Spleen (tissue), 11 donors: ENCODE measurements around the gene XPR1. TPM values are rescaled to one million over a fixed set of nuclear protein-coding genes. Genes with fewer than 3 reads are reported as not detected.
A peak's percentile ranks its signal among the peaks of the same experiment; 100 is the strongest.

ENCODE experiments used
- DNase-seq: peaks from one replicate; pipeline ENCODE4 v3.0.0-alpha.2; 2020
- H3K27ac ChIP-seq, 8 donors: fragments of 200-600 bp; sonication (generic) in 7 of 8; 1 replicate in 4 of 8; 2 replicates in 4 of 8; pipeline versions ENCODE4 v1.5.0 to v1.8.0; 2016 to 2021; ENCODE audit warnings: inconsistent platforms in 4 of 8, mild to moderate bottlenecking in 4 of 8, moderate library complexity in 1 of 8
- H3K27me3 ChIP-seq, 7 donors: fragments of 200-600 bp; sonication (generic) in 6 of 7; replicated peaks in 1 of 7; 1 replicate in 4 of 7; 2 replicates in 3 of 7; pipeline versions ENCODE4 v1.5.0 to v1.8.0; 2016 to 2021; ENCODE audit warnings: inconsistent platforms in 3 of 7, mild to moderate bottlenecking in 1 of 7
- H3K36me3 ChIP-seq, 6 donors: fragments of 200-600 bp; sonication (generic) in 5 of 6; 1 replicate in 4 of 6; 2 replicates in 2 of 6; pipeline versions ENCODE4 v1.5.0 to v1.8.0; 2016 to 2021; ENCODE audit warnings: inconsistent platforms in 2 of 6
- H3K4me1 ChIP-seq, 6 donors: fragments of 200-600 bp; sonication (generic) in 5 of 6; 1 replicate in 3 of 6; 2 replicates in 3 of 6; pipeline versions ENCODE4 v1.5.0 to v1.8.0; 2016 to 2021; ENCODE audit warnings: inconsistent platforms in 3 of 6
- H3K4me3 ChIP-seq, 8 donors: fragments of 200-600 bp; sonication (generic) in 7 of 8; 1 replicate in 4 of 8; 2 replicates in 4 of 8; pipeline versions ENCODE4 v1.5.0 to v1.8.0; 2016 to 2021; ENCODE audit warnings: inconsistent platforms in 4 of 8, mild to moderate bottlenecking in 4 of 8, moderate library complexity in 2 of 8
- H3K9me3 ChIP-seq, 8 donors: fragments of 200-600 bp; sonication (generic) in 7 of 8; 1 replicate in 4 of 8; 2 replicates in 4 of 8; pipeline versions ENCODE4 v1.5.0 to v1.8.0; 2016 to 2021; ENCODE audit warnings: inconsistent platforms in 4 of 8
- POLR2A ChIP-seq, 3 donors: fragments of 450-650 bp; IDR thresholded peaks; one replicate each; pipeline ENCODE4 v1.5.1; 2017; ENCODE audit warnings: antibody characterized with exemption in 3 of 3, mild to moderate bottlenecking in 1 of 3
- POLR2AphosphoS5 ChIP-seq, 3 donors: sonication (generic); formaldehyde crosslinking; IDR thresholded peaks; one replicate each; pipeline ENCODE4 v1.5.1; 2017; ENCODE audit warnings: antibody characterized with exemption in 3 of 3
- WGBS, 5 donors: extraction: QIAGEN DNeasy Blood & Tissue Kit in 3 of 5; methylation state at CpG; one replicate each; pipeline versions ENCODE4 v1.1.5 to v1.1.7; 2013 to 2018; 5-methylcytosine and 5-hydroxymethylcytosine counted together
- intact Hi-C: fragments of 100-400 bp; cut with DNase I; formaldehyde crosslinking; loops from one replicate; pipeline ENCODE4 v1.15.0; 2023; ENCODE audit warnings: low total_unique reads
- polyA plus RNA-seq, 3 donors: library from polyadenylated mRNA; stranded (reverse); fragments of 200-250 nt; gene quantifications; one replicate each; pipeline ENCODE4 v1.2.1, GENCODE V29; 2013
- total RNA-seq, 7 donors: library from RNA; depleted of rRNA in 3 of 7; stranded (reverse); fragments of >200 nt in 3 of 7; fragmentation: NEBNext Ultra II Directional in 4 of 7; extraction: Animal tissue kit (Norgen Biotek cat#: 25700) in 4 of 7; gene quantifications; one replicate each; pipeline versions ENCODE4 v1.1.0 to v1.2.1, GENCODE V29; 2016 to 2021
- TF ChIP-seq, protein P1 (sequence below), 11 experiments: fragments of 200-600 bp in 7 of 11; fragments of 450-650 bp in 4 of 11; sonication (generic) in 4 of 11; IDR thresholded peaks in 8 of 11; conservative IDR thresholded peaks in 3 of 11; 1 replicate in 7 of 11; 2 replicates in 4 of 11; pipeline versions ENCODE4 v1.4.0 to v1.8.0; 2016 to 2021; ENCODE audit warnings: antibody characterized with exemption in 11 of 11, inconsistent platforms in 4 of 11, mild to moderate bottlenecking in 1 of 11
- donor health status: healthy with polysubstance abuse.
- donor health status: DM: no; HTN: no; CAD: no; lungs with moderate emphysema.
- donor health status: DM: no; HTN: no; CAD: no.
- donor health status: Bipolar disorder and iron deficiency.
- donor health status: healthy.
- donor health status: DM: no; HTN: no; CAD: no.
- donor health status: DM: yes; HTN: yes; CAD: no.

XPR1 gene
- total and polyA plus RNA-seq, 10 donors: 2.3 to 26.8 (median 18.1) TPM

DNA sequence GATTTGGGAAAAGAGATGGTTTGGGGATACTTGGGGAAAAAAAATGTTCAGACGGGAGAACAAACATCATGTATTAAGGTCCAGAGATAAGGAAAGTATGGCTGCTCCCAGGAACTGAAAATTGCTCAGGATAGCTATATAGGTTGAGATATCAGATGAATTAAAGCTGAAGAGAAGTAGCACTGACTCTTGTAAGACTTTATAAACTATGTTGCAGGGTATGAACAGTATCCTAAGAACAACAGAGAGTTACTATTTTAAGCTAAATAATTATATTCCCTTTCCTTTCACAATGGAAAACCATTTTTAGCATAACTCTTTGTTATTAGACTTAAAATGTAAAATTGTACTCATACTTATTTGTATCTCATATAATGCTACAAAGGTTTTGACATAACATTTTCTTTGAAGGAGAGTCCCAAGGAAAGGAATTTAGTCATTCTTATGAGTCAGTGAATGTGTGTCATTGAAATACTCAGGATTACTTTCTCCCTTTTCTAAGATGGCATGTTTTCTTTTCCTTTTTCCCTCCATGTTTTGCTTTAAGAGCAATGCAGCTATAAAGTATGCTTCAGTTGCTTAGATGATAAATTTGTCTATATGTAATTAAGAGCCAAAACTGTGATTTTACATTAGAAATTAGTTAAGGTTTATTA, 141.5 kb downstream of the XPR1 start:
- H3K27ac ChIP-seq: no peak overlapping the region
- peaks cover 0 to 13% (median 0%) of the 10 kb centered on the region in 8 donors for H3K9me3 ChIP-seq

GRCh38 chr1:180775801-180776200, 144.0 kb downstream of the XPR1 start:
- Histone ChIP-seq H3K9me3 (peaks cover 0 to 13% (median 0%) of the 10 kb centered on the region in 8 donors), H3K27ac (no peak overlapping the region), H3K4me1 (peaks cover 0 to under 1% (median 0%) of the 10 kb centered on the region in 6 donors), H3K27me3 (no peaks in the 10 kb centered on the region), H3K4me3 (no peak overlapping the region), H3K36me3 (no peaks in the 10 kb centered on the region)
- intact Hi-C loops: no loop called here
- WGBS, 5 donors: 93 to 98% (median 94%) methylated on average over 2 of the region's 2 CpGs
- TF ChIP-seq, protein P1, sequence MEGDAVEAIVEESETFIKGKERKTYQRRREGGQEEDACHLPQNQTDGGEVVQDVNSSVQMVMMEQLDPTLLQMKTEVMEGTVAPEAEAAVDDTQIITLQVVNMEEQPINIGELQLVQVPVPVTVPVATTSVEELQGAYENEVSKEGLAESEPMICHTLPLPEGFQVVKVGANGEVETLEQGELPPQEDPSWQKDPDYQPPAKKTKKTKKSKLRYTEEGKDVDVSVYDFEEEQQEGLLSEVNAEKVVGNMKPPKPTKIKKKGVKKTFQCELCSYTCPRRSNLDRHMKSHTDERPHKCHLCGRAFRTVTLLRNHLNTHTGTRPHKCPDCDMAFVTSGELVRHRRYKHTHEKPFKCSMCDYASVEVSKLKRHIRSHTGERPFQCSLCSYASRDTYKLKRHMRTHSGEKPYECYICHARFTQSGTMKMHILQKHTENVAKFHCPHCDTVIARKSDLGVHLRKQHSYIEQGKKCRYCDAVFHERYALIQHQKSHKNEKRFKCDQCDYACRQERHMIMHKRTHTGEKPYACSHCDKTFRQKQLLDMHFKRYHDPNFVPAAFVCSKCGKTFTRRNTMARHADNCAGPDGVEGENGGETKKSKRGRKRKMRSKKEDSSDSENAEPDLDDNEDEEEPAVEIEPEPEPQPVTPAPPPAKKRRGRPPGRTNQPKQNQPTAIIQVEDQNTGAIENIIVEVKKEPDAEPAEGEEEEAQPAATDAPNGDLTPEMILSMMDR (IDR thresholded peaks at IDR 0.05 in 8 of 11, conservative IDR thresholded peaks at IDR 0.05 in 3 of 11): no peak
- TF ChIP-seq POLR2A (IDR thresholded peaks at IDR 0.05) (no peak), POLR2AphosphoS5 (IDR thresholded peaks at IDR 0.05) (no peak)
- no peak for DNase-seq

More for the DNA sequence above, 141.5 kb downstream of the XPR1 start:
- H3K27me3 ChIP-seq: no peaks in the 10 kb centered on the region
- intact Hi-C loops: no loop called here
- TF ChIP-seq, protein P1 (IDR thresholded peaks at IDR 0.05 in 8 of 11, conservative IDR thresholded peaks at IDR 0.05 in 3 of 11): no peak
- TF ChIP-seq POLR2AphosphoS5 (IDR thresholded peaks at IDR 0.05) (no peak), POLR2A (IDR thresholded peaks at IDR 0.05) (no peak)
- no peaks in the 10 kb centered on the region for H3K36me3 ChIP-seq
- peaks cover 0 to 10% (median 3%) of the 10 kb centered on the region in 6 donors for H3K4me1 ChIP-seq
- DNase-seq: no peak
- H3K4me3 ChIP-seq: no peak overlapping the region
- 85 to 97% (median 93%) methylated on average over 1 of the region's 1 CpG for whole genome bisulfite sequencing, 5 donors

DNA sequence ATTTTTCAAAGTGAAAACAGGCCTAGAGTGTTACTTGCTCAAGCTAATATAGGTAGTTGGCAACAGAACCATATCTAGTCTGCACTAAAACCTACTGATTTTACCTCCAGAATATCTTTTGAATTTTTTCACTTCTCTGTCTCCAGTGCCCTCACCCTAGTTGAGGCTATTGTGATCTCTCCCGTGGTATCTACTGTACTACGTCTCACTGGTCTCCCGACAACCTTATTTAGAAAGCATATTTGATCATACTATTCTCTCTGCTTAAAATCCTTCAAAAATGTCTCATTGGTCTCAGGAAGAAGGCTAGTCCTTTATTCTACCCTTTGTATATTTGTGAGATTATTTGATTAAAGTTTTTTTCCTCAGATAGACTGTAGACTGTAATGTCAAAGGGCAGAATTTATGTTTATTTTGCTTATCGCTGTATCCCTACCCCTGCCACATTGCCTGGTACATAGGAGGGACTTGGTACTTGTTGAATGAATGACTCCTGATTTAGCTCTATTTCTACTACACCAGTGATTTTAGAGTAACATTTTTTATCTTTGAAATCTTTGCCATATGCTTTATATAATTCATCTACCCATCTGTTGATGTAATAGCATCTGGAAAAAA, 145.4 kb downstream of the XPR1 start:
- Histone ChIP-seq H3K27ac (no peak overlapping the region), H3K4me3 (no peak overlapping the region), H3K9me3 (peaks cover 0 to 4% (median 0%) of the 10 kb centered on the region in 8 donors), H3K27me3 (no peaks in the 10 kb centered on the region), H3K36me3 (no peaks in the 10 kb centered on the region), H3K4me1 (no peaks in the 10 kb centered on the region)
- TF ChIP-seq, protein P1 (IDR thresholded peaks at IDR 0.05 in 8 of 11, conservative IDR thresholded peaks at IDR 0.05 in 3 of 11): no peak
- TF ChIP-seq POLR2A (IDR thresholded peaks at IDR 0.05) (no peak), POLR2AphosphoS5 (IDR thresholded peaks at IDR 0.05) (no peak)
- 72 to 98% (median 95%) methylated on average over 4 of the region's 4 CpGs for WGBS, 5 donors
- DNase-seq: no peak
- intact Hi-C loops: no loop called here

DNA sequence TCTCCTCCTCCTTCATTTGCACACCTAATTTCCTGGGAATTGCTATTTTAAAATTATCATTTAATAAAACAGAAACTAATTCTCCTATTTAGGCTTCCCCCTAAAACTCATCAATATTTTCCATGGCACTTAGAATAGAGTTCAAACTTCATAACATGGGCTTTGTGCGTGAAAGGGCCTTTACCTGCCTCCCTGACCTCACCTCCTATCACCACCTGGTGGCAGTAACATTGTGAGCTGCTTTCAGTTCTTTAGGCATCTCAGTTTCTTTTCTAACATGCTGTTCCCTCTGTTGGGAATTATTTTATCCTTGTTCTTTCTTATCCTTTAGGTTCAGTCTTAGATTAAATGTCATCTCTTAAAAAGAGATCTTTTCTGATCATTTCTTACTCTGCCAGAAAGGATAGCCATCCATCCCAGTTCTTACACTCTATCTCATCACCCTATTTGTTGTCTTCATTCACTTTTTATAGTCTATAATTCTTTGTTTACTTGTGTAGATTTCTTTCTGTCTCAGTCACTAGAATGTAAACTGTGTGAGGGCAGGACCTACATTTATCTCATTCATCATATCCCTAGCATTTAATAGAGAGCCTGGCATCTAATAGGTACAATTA, 147.1 kb downstream of the XPR1 start:
- TF ChIP-seq POLR2A (IDR thresholded peaks at IDR 0.05): no peak
- no peak for TF ChIP-seq POLR2AphosphoS5 (IDR thresholded peaks at IDR 0.05)
- TF ChIP-seq, protein P1 (IDR thresholded peaks at IDR 0.05 in 8 of 11, conservative IDR thresholded peaks at IDR 0.05 in 3 of 11): peak in 1 of 11 experiments; percentile 30
- Histone ChIP-seq H3K27me3 (no peaks in the 10 kb centered on the region), H3K4me1 (no peaks in the 10 kb centered on the region), H3K36me3 (no peaks in the 10 kb centered on the region), H3K4me3 (no peak overlapping the region), H3K9me3 (no peaks in the 10 kb centered on the region), H3K27ac (no peak overlapping the region)
- WGBS, 5 donors: 91 to 100% (median 96%) methylated on average over 1 of the region's 1 CpG
- no peak for DNase-seq
- intact Hi-C loops: no loop called here
